B cell (primary cell): Measurements from ENCODE around the gene TKTL1.

ENCODE experiments used
- CTCF ChIP-seq: fragments of 200-600 bp; IDR thresholded peaks from one replicate; pipeline ENCODE4 v1.8.0; 2022; ENCODE audit warnings: antibody characterized with exemption, mild to moderate bottlenecking
- EZH2 ChIP-seq: IDR thresholded peaks from 2 replicates; pipeline ENCODE4 v1.6.1; 2012; ENCODE audit warnings: borderline replicate concordance, low read depth, mild to moderate bottlenecking, moderate library complexity, low read length; ENCODE audit not compliant: insufficient read depth, poor library complexity, severe bottlenecking

- no peak for TF ChIP-seq CTCF
- TF ChIP-seq EZH2: no peak
These were observed 1.1 kb downstream of the TKTL1 start for GRCh38 chrX:154296731-154297130.
